ENCODE measurements around the gene LTB4R2.

The LTB4R2 gene

GRCh38 chr14:24277606-24278321 is 32.2 kb upstream of the LTB4R2 start:
- no peak for DNase-seq (ENCODE audit: low read depth)

DNA sequence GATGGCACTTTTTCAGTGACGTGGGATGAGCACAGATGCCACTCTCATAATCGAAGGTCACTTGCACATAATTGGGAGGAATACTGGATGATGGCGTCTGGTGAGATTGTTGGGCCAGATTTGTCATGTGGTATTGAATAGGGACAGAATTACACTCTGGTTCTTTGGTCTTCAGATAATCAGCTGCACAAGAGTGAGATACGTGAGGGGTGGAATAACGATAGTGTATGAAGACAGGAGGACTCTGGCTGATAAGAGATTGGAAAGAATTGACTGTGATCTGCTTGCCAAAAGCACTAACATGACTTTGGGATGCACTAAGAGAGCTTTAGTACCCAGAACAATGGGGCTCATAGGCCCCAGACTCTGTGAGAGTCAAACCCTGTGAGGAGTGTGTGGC is 31.5 kb upstream of the LTB4R2 start:
- DNase-seq (ENCODE audit: low read depth), result no peak

DNA sequence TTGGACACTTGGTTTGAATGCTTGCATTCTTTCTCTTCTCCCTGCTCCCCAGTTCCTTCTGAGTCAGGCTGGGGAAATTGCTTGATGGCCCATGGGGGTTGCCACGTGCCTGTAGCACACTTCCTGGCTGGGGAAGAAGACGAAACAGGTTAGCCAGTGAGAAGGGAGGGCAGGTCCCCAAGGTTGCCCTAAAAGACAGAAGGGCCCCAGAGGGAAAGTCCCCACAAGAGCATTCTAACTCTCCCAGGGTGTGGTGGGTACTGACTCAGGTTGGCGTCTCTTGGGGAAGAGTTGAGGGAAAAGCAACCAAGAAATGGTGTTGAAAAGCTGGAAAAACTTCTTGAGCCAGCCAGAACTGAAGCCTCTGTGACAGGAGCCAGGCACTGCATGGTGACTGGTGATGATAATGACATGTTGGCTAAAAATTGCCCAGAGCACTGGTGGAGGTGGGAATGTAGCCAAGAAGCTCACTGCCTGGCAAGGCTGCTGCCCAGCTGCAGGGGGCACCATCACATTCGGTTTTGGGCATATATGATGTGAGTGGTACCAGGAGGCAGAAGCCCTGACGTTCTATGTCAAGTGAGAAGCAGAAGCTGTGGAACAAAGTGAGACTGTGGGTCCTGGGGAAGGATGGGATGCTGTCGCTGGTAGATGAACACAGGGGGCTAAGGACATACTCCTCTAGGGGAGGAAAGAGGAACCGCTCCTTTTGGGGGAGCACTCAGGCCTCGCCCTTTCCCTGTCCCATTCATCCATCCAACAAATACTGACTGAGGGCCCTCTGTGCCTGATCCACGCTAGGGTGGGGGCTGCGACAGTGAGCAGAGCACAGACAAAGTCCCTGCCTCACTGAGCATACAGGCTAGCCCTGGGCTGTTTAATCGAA is 30.4 kb upstream of the LTB4R2 start:
- DNase-seq (ENCODE audit: low read depth), result no peak

DNA sequence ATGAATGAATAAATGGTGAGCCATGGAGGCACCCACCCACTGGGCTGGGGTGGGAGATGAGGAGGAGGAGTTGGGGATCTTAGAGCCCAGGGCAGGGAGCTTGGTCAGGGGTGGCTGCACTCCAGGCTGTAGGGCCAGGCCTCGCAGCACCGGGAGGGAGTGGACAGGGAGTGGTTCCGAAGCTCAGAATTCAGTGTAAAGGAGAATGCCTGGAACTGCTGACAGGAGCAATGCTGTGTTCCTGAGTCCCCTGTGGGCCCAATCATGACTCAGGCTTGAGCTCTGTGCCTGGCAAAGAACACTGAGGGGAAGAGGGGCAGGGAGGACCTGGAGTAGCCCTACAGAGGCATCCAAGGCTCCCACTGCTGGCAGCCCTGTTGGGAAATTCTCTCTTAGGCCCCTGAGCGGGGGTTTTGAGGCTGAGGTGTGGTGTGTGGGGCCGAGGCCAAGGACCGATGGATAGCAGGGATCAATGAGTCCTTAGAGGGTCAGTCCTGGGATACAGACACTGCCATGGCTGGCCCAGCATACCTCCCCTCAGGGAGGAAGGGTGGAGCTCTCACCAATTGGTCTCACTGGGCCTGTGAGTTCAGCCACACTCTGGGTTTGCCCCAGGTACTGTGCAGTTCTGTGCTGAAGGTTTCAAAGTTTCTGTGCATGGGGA is 29.0 kb upstream of the LTB4R2 start:
- no peak for DNase-seq (ENCODE audit: low read depth)

DNA sequence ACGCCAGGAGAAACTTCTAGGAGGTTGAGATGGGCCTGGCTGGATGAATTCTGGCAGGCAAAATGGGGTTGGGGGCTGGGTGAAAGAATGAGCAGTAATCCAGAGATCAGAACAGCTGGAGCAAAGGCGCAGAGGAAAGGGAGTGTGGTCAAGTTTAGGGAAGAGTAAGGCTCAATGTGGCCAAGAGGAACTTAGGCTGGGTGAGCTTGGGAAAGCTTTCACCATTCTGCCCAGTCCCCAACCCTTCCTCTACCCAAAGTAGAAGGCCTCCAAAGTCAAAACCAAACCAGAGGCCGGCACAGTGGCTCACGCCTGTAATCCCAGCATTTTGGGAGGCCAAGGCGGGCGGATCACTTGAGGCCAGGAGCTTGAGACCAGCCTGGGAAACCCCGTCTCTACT is 28.3 kb upstream of the LTB4R2 start:
- DNase-seq (ENCODE audit: low read depth), result no peak

DNA sequence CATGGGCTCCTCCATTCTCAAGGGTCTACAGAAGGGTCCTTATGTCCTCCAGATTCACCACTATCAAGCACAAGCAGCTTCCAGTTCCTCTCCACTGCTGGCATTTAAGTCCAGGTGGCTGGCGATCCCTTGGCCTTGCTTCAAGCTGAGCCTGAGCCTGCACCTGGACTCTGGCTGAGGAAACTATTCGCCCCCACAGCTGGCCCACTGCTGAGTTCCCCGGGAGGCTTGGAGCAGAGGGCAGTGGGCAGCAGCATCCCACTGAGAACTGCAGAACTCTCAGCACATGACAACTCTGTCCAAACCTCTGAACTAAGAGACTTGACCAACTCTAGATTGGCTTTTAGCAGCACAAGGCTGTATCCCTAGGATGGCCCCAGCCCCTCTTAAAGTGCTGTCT is 27.2 kb upstream of the LTB4R2 start:
- DNase-seq (ENCODE audit: low read depth), result no peak

DNA sequence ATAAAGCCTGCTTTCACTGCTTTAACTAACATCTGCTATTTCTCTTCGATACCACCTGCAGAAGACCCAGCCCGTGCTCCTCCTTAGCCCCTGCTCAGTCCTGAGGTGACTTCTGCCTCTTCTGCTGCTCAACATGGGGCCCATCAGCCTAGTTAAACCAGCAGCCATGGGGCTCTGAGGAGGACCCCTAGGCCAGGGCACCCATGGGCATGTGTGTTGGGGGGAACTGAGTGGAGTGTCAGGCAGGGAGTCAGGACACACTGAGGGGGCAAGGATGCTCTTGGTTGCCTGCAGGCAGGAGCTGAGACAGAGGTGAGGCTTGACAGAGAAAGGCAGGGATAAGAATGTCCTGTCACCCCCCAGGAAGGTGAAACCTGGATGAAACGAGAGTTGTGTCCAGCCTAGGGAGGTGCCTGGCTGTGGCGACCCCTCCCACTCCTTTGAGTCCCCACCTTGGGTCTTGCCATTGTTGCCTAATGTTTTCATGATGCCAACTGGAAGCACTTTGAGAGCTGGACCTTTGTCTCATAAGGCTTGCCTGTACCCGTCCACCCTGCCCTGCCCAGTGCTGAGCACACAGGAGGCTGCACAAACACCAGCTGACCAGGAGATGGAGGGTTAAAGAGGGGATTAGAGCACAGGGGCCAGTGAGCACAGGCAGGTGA is 26.0 kb upstream of the LTB4R2 start:
- no peak for DNase-seq (ENCODE audit: low read depth)

DNA sequence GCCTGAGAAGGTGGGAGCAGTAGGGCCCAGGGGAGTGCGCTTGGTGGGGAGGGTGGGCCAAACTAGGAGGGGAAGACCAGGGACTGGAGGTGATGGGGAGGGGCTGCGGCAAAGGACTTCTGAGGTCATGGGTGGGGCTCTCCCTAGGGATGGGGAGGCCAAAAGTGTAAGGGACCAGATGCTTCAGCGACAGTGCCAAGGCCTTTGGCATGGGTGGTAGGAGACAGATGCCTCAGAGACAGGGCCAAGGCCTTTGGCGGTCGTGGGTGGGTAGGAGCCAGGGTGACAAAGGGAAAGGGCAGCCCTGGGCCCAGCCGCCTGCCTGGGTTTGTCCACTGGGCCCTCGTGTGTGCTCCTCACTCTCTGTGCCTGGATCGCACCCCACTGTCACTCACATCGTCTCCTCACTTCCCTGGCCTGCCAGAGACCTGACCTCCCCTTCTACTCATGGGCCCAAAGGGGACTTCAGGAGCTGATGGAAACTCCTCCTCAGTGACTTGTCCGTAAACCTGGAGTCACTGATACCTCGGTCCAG is 25.4 kb upstream of the LTB4R2 start:
- DNase-seq (ENCODE audit: low read depth), result no peak

GRCh38 chr14:24285351-24285750 is 24.6 kb upstream of the LTB4R2 start:
- no peak for DNase-seq (ENCODE audit: low read depth)

- DNase-seq (ENCODE audit: low read depth), result no peak
Measured at GRCh38 chr14:24286996-24287395, 22.9 kb upstream of the LTB4R2 start.

DNA sequence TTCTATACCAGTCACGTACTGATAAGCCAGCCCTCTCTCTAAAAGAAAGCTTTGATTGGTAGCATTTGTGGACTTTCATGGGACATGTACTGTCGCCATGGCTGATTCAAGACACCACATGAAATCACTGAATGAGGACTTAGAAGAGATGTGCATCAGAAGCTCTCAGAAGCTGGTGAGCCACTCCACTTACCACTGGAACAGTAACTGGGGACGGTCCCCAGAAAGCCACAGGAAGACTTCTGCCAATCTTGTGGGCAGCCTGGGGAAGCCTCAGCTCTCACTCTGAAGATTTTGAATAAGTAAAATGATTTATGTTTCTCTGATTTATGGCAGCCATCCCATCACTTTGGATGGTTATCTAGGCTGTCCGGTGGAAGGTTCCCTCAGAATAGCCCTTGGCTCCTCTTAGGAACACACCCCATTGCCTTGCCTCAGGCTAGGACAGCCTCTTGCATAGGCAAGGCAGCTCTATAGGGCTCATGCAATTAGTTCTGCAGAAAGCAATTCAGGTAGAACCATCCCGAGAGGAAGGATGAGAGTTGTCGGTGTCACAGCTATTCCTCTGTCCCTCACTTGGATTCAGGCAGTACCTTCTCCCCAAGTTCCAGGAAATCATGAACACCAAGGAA is 20.2 kb upstream of the LTB4R2 start:
- no peak for DNase-seq (ENCODE audit: low read depth)

DNA sequence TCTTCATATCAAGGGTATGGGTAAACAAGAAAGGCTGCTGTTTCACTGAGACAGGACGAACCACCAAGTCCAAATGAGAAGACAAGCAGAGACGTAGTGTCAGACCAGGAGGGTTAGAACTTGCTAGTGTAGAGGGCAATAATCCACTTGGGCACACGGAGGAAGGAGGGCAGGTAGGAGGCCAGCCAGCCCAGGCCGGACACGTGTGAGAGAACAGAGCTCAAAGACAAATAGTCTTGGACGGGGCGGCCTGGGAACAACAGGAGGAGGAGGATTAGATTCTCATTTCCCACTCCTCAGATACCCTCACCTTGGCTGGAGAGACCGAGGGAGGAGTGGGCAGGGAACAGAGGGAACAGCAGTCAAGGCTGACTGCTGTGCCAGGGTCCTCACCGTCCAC is 19.2 kb upstream of the LTB4R2 start:
- no peak for DNase-seq (ENCODE audit: low read depth)

DNA sequence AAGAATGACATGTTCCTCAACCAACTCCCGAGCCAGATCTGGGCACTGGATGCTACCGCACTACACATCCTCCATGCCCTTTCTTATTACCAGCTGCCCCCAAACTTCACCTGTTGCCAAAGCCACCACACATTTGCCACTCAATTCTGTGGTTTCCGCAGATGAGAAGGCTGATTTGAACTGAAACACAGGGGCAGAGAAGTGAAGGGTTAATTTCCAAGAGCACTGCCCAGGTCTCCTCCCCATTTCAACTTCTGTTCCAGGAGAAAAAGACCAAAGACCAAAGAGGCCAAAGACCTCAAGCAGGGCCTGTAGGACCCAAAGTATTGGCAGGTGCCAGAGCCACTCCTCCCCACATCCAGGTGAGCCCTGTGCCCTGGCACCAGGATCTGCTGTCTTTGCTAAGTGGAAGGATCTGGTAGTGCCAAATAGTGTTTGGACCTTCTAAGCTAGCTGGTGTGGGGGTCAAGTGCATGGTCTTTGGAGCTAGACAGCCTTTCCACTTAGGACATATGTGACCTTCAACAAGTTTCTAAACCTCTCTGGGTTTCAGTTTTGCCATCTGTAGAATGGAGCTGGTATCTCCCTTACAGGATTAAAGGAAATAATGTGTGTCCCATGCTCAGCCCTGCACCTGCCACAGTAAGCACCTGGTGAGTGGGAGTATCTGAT is 18.4 kb upstream of the LTB4R2 start:
- DNase-seq (ENCODE audit: low read depth), result no peak

DNA sequence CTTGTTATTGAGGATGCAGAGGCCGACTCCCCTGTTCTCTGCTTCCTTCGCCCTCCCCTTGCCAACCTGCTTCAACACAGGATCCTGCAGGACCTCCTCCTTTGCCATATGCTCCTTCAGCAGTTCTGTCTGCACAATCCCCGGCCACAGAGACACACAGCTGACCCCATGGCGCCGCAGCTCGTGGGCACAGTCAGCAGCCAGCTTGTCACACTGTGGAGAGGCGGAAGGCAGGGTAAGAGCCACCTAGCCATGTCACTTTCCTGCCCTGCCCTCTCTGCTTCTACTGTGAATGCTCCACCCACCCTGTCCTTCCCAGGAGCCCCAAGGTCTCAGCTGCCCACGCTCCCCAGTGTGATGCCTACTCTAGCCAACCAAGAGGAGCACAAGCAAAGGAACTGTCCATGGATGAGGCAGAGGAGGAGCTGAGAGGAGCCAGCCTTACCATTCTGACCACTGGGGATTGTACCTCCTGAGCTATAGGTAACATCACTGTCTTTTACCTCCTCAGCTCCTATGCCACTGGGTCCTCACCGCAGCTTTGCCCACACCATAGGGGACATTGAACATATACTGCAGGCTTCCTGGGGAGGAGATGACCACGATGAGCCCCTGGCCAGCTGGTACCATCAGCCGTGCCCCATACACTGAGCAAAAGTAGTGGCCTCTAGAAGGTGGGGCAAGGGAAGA is 17.7 kb upstream of the LTB4R2 start:
- DNase-seq (ENCODE audit: low read depth), result no peak

DNA sequence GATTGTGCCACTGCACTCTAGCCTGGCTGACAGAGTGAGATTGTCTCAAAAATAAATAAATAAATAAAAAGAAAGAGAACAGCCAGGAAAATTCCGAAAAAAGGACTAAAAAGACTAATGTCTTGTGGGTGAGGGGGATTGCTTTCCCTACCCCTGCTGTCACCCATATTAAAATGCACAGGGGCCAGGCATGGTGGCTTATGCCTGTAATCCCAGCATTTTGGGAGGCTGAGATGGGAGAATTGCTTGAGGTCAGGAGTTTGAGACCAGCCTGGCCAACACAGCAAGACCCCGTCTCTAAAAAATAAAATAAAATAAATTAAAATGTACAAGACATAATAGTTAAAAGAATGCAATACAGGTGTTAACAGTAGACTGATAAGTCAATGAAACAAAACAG is 16.4 kb upstream of the LTB4R2 start:
- DNase-seq (ENCODE audit: low read depth), result no peak

DNA sequence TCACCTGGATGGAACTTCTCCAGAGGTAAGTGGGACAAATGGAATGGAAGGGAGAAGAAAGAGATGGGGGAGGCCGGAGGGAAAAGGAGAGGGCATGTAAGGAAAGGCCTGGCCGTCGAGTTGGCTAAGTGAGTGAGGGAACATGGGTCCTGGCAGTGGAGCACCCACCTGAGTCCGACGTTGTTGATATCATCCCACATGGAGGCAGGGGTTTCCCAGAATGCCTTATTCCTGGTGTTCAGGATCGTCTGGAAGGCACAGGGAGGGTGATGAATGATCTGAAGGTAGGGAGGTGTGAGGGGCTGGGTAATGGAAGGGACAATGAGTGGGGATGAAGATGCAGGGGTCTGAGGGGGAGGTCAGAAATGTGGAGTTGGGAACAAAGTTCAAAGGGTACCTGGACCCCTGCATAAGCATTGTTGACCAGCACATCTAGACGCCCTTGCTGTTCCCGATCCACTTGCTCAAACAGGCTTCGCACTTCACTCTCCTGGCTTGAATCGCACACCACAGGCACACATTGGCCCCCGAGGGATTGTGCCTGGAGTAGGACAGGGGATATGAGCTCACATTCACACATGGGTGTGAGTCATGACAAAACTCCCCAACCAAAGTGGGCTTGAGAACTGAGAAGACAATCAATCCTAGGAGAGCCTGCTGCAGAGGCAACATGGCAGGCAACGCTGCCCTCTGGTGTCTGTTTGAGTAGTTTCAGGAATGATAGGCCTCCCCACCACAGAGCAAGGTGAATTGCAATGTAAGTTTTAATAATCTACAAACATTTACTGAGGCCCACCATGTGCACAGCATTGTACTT is 13.4 kb upstream of the LTB4R2 start:
- peak; percentile 87 for DNase-seq (ENCODE audit: low read depth)

- no peak for DNase-seq (ENCODE audit: low read depth)
Measured at GRCh38 chr14:24297190-24297964, 12.6 kb upstream of the LTB4R2 start.

GRCh38 chr14:24298892-24299254 is 11.1 kb upstream of the LTB4R2 start:
- DNase-seq (ENCODE audit: low read depth), result no peak

Data from fibroblast of the conjunctiva (primary cell).